A549 (cell line): Measurements from ENCODE around the gene RSRC2. TPM values are rescaled to one million over a fixed set of nuclear protein-coding genes. Genes with fewer than 3 reads are reported as not detected.

Source experiments
- ATAC-seq, 2 experiments: fragments of 200-7000 bp in 1 of 2; fragments of >200 bp in 1 of 2; cut with Nextera tagmentation in 1 of 2; cut with Tn5 transposase in 1 of 2; 3 replicates each; pipeline versions ENCODE4 v1.8.0 to v1.9.1; 2018 to 2020; ENCODE audit warnings: mild to moderate bottlenecking in 1 of 2, moderate library complexity in 1 of 2
- CTCF ChIA-PET: fragments of 300-600 bp; sonication (Branson Sonifier 250); formaldehyde crosslinking; extraction: SDS; loops from one replicate; lab custom pipeline; 2021; ENCODE audit warnings: antibody characterized with exemption, inconsistent platforms; lab: Yijun Ruan, JAX
- POLR2A ChIA-PET: fragments of 350-600 bp; formaldehyde crosslinking; extraction: SDS; loops from one replicate; lab custom pipeline; 2021; ENCODE audit warnings: antibody characterized with exemption, inconsistent platforms; lab: Yijun Ruan, JAX
- DNase-seq, 2 experiments: peaks; one replicate each; pipeline versions ENCODE4 v3.0.0 to v3.0.0-alpha.2; 2011 to 2016; ENCODE audit warnings: low read depth in 1 of 2, low spot score in 1 of 2
- FAIRE-seq: peaks from 2 replicates; lab custom pipeline; 2011; peaks lifted over from hg19 to GRCh38; lab: Jason Lieb, UNC
- H3K27ac ChIP-seq, 2 experiments: fragments of >200 bp; sonication (Bioruptor Twin); formaldehyde crosslinking; 3 replicates each; pipeline ENCODE4 v1.5.1; 2016 to 2017
- H3K4me1 ChIP-seq: fragments of >200 bp; sonication (Bioruptor Twin); formaldehyde crosslinking; 3 replicates; pipeline ENCODE4 v1.6.1; 2016
- H3K4me2 ChIP-seq: fragments of >200 bp; sonication (Bioruptor Twin); formaldehyde crosslinking; 3 replicates; pipeline ENCODE4 v1.6.1; 2016
- H3K4me3 ChIP-seq: fragments of >200 bp; sonication (Bioruptor Twin); formaldehyde crosslinking; 3 replicates; pipeline ENCODE4 v1.5.1; 2016
- H3K9me3 ChIP-seq: fragments of >200 bp; sonication (Bioruptor Twin); formaldehyde crosslinking; 3 replicates; pipeline ENCODE4 v1.6.1; 2016
- CBX2 ChIP-seq: fragments of 200-600 bp; sonication (generic); IDR thresholded peaks from 2 replicates; pipeline ENCODE4 v1.6.1; 2016; ENCODE audit warnings: low read depth, mild to moderate bottlenecking, borderline replicate concordance
- CHD2 ChIP-seq: fragments of 150-350 bp; IDR thresholded peaks from 2 replicates; pipeline ENCODE4 v1.6.1; 2014; ENCODE audit warnings: low read length; ENCODE audit not compliant: partially characterized antibody
- CHD4 ChIP-seq: fragments of 200-600 bp; sonication (generic); IDR thresholded peaks from 2 replicates; pipeline ENCODE4 v1.6.1; 2016; ENCODE audit warnings: antibody characterized with exemption, mild to moderate bottlenecking, borderline replicate concordance
- FOXS1 ChIP-seq: fragments of 250-450 bp; sonication (Bioruptor Pico); IDR thresholded peaks from 2 replicates; pipeline ENCODE4 v1.5.0; 2020; ENCODE audit warnings: mild to moderate bottlenecking, moderate library complexity
- GATA3 ChIP-seq: IDR thresholded peaks from 2 replicates; pipeline ENCODE4 v1.6.1; 2012; ENCODE audit warnings: borderline replicate concordance
- HDAC2 ChIP-seq: fragments of 200-600 bp; sonication (generic); IDR thresholded peaks from 2 replicates; pipeline ENCODE4 v1.6.1; 2016
- POLR2AphosphoS2 ChIP-seq: conservative IDR thresholded peaks from 2 replicates; pipeline ENCODE4 v1.6.1; 2012; ENCODE audit warnings: low read length, improper control_type of control experiment, inconsistent platforms
- RARB ChIP-seq: fragments of 250-450 bp; sonication (Bioruptor Pico); IDR thresholded peaks from 2 replicates; pipeline ENCODE4 v1.8.0; 2021; ENCODE audit warnings: mild to moderate bottlenecking, moderate library complexity
- RCOR1 ChIP-seq: fragments of 150-350 bp; IDR thresholded peaks from 2 replicates; pipeline ENCODE4 v1.6.1; 2014; ENCODE audit warnings: antibody characterized with exemption, low read length, low read depth
- WGBS: methylation state at CpG from one replicate; pipeline ENCODE4 v1.1.6; 2017; ENCODE audit errors: missing lambda C conversion rate; 5-methylcytosine and 5-hydroxymethylcytosine counted together
- polyA plus RNA-seq, 4 experiments: library from polyadenylated mRNA; depleted of rRNA in 3 of 4; stranded (reverse); fragments of >200 nt; fragmentation: RNase III in 1 of 4; extraction: RNeasy Plus Mini Kit Qiagen cat#74134 plus additional on column Dnase treatment in 1 of 4; gene quantifications; 2 replicates in 3 of 4; 3 replicates in 1 of 4; pipeline ENCODE4 v1.2.3, GENCODE V29; 2011 to 2017
- TF ChIP-seq, protein P1 (sequence below): fragments of >200 bp; sonication (Bioruptor Twin); formaldehyde crosslinking; IDR thresholded peaks from 2 replicates; pipeline ENCODE4 v1.6.1; 2016
- TF ChIP-seq, protein P2 (sequence below): fragments of >200 bp; sonication (Bioruptor Twin); formaldehyde crosslinking; IDR thresholded peaks from 3 replicates; pipeline ENCODE4 v1.6.1; 2016

The RSRC2 gene
- polyA plus RNA-seq, 2 of the 4 experiments (the other 2 are of a cell fraction), result 72.8 to 83.3 TPM

DNA sequence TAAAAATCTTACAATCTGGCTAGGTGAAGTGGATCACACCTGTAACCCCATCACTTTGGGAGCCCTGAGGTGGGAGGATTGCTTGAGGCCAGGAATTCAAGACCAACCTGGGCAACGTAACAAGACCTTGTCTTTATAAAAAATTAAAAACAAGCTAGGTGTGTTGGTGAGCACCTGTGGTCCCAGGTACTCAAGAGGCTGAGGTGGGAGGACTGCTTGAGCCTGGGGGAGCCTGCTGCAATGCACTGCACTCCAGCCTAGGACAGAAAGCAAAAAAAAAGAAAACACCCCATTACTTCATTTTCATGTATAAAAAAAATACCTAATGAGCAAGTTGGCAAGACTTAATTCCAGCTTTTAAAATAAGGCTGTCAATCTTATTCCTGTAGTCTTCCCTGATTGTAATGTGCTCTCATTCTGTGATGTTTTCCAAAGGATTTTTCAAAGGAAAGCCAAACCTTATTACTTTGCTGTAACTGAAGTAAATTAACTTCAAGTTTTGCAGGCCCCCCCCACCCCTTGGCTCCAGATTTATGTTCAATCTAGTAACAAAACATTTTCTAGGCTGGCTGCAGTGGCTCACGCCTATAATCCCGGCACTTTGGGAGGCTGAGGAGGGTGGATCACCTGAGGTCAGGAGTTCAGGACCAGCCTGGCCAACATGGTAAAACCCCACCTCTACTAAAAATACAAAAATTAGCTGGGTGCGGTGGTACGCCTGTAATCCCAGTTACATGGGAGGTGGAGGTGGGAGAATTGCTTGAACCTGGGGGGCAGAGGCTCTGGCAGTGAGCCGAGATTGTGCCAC is 22.7 kb downstream of the RSRC2 start:
- ChIA-PET CTCF (interaction anchor here (0.7 to 1.9 kb wide), 5 partner anchors 13 to 275 kb away, joined by 3 to 9 read pairs (median 4); no protein-coding TSS in a partner anchor), POLR2A (interaction anchor here (0.6 to 1.3 kb wide), 2 partner anchors 23 to 32 kb away, joined by 5 read pairs; partner anchors contain the start of genes KNTC1 and RSRC2)
- Histone ChIP-seq H3K4me1 (peaks cover 6% of the 10 kb centered on the region; the same call in 2 of the 3 replicates), H3K9me3 (no peaks in the 10 kb centered on the region), H3K4me3 (no peak overlapping the region), H3K4me2 (no peak overlapping the region), H3K27ac (no peak overlapping the region)
- 89% methylated on average over 6 of the region's 6 CpGs for WGBS
- no peak for ATAC-seq
- TF ChIP-seq POLR2AphosphoS2 (peak; percentile 63; the same call in 1 of the 2 replicates), CBX2 (no peak), FOXS1 (CRISPR knock-in tag) (no peak), CHD4 (no peak), CHD2 (no peak), RARB (0 out of 2 replicates have a peak, but pooled peaks have one; percentile 31), GATA3 (0 out of 2 replicates have a peak, but pooled peaks have one; percentile 20)
- TF ChIP-seq, protein P1, sequence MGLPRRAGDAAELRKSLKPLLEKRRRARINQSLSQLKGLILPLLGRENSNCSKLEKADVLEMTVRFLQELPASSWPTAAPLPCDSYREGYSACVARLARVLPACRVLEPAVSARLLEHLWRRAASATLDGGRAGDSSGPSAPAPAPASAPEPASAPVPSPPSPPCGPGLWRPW, result no peak
- DNase-seq, result no peak
- FAIRE-seq, result no peak

DNA sequence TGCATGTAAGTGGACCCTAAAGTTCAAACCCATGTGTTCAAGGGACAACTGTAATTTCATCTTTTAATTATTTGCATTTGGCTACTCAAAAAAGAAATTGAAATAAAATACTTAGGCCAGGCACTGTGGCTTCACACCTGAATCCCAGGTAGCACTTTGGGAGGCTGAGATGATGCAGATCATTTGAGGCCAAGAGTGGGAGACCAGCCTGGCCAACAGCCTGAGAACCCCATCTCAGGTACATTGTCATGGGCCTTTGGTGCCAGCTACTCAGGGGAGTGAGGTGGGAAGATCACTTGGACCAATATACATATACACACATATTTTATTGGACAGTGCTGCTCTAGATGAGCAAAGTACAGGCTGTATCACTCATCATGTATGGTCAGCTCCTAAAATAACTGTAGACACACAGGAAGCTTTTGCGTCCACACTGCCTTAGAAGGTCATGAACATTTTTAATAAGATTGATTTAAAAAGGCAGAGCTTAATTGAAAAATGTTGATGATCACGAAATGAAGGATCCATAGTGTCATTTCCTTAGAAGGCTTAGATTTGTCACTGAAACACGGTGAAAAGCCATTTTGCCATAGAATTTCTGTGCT is 23.5 kb downstream of the RSRC2 start:
- peak; percentile 64; the same call in 1 of the 2 replicates for TF ChIP-seq POLR2AphosphoS2
- TF ChIP-seq, protein P1, result no peak
- DNase-seq (no peak), FAIRE-seq (no peak), ATAC-seq (no peak)
- H3K4me2 ChIP-seq, result no peak overlapping the region
- H3K9me3 ChIP-seq, result no peaks in the 10 kb centered on the region
- no peak overlapping the region for H3K4me3 ChIP-seq
- ChIA-PET CTCF (interaction anchor here (1.3 kb wide), 1 partner anchor 104 kb away, joined by 5 read pairs; no protein-coding TSS in a partner anchor), POLR2A (interaction anchor here (0.6 to 1.3 kb wide), 2 partner anchors 24 to 32 kb away, joined by 5 read pairs; partner anchors contain the start of genes KNTC1 and RSRC2)
- H3K4me1 ChIP-seq, result peaks cover 12% of the 10 kb centered on the region
- WGBS, result 88% methylated on average over 3 of the region's 3 CpGs
- no peak overlapping the region for H3K27ac ChIP-seq

DNA sequence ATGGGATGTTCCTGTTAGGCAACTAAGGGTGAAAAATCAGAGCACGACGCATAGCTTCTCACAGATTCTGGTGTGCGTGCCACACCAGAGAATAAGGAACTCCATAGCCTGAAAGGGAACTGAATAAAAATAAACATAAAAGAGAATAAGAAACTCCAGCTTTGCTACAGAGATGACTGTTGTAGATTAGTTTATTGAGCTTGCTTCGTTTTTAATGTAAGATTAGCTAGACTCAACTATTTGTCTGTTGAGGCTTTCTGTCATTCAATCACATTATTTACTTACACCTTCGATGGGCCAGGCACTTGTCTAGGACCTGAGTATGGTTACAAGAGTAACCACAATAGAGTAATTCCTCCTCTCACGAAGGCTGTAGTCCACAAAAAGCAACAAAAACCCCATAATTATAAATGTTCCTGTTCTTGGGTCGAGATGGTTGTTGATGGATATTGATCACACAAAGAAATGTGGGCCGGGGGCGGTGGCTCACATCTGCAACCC is 25.2 kb downstream of the RSRC2 start:
- FAIRE-seq (no peak), ATAC-seq (no peak; a peak in 1 of 6 replicates), DNase-seq (no peak)
- Histone ChIP-seq H3K4me3 (peak overlapping the region; percentile 35; the same call in 2 of the 3 replicates), H3K4me1 (peaks cover 20% of the 10 kb centered on the region), H3K27ac (peak overlapping the region; percentile 69 to 86), H3K9me3 (no peaks in the 10 kb centered on the region), H3K4me2 (peak overlapping the region; percentile 69)
- 88% methylated on average over 9 of the region's 9 CpGs for WGBS
- ChIA-PET POLR2A (interaction anchor here (0.6 to 4.3 kb wide), 12 partner anchors 9 to 236 kb away, joined by 3 to 53 read pairs (median 5); partner anchors contain the start of genes KNTC1 and RSRC2), CTCF (interaction anchor here (1.0 to 3.0 kb wide), 8 partner anchors 8 to 251 kb away, joined by 3 to 13 read pairs (median 4); partner anchors contain the start of gene DENR)
- TF ChIP-seq RCOR1 (no peak), HDAC2 (no peak)
- TF ChIP-seq, protein P2, sequence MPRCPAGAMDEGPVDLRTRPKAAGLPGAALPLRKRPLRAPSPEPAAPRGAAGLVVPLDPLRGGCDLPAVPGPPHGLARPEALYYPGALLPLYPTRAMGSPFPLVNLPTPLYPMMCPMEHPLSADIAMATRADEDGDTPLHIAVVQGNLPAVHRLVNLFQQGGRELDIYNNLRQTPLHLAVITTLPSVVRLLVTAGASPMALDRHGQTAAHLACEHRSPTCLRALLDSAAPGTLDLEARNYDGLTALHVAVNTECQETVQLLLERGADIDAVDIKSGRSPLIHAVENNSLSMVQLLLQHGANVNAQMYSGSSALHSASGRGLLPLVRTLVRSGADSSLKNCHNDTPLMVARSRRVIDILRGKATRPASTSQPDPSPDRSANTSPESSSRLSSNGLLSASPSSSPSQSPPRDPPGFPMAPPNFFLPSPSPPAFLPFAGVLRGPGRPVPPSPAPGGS, result no peak
